Measurements from ENCODE around the gene SH2D4B.

SH2D4B gene

GRCh38 chr10:80545258-80545881, 7.7 kb downstream of the SH2D4B start:
- no peak for DNase-seq

- DNase-seq = no peak
These were observed 14.5 kb downstream of the SH2D4B start for GRCh38 chr10:80552151-80552646.

GRCh38 chr10:80553436-80553835, 15.7 kb downstream of the SH2D4B start:
- no peak for DNase-seq

GRCh38 chr10:80554050-80554449, 16.3 kb downstream of the SH2D4B start:
- no peak for DNase-seq

- DNase-seq = no peak
These were observed 17.7 kb downstream of the SH2D4B start for GRCh38 chr10:80555415-80555814.

GRCh38 chr10:80561950-80562349, 24.2 kb downstream of the SH2D4B start:
- no peak for DNase-seq

- DNase-seq = no peak
These were observed 29.6 kb downstream of the SH2D4B start for GRCh38 chr10:80567292-80567691.

GRCh38 chr10:80569131-80569895, 31.6 kb downstream of the SH2D4B start:
- no peak for DNase-seq

- DNase-seq = no peak
These were observed 33.6 kb downstream of the SH2D4B start for GRCh38 chr10:80571352-80571751.

- peak; percentile 37 for DNase-seq
These were observed 41.6 kb downstream of the SH2D4B start for GRCh38 chr10:80579181-80579763.

GRCh38 chr10:80579849-80580637, 42.3 kb downstream of the SH2D4B start:
- peak; percentile 87 for DNase-seq

- peak; percentile 32 for DNase-seq
These were observed 43.2 kb downstream of the SH2D4B start for GRCh38 chr10:80580638-80581468.

GRCh38 chr10:80581469-80581835, 43.8 kb downstream of the SH2D4B start:
- peak; percentile 27 for DNase-seq

- DNase-seq = no peak
These were observed 44.7 kb downstream of the SH2D4B start for GRCh38 chr10:80582286-80582960.

- peak; percentile 47 for DNase-seq
These were observed 46.0 kb downstream of the SH2D4B start for GRCh38 chr10:80583685-80584084.

GRCh38 chr10:80585812-80586211, 48.1 kb downstream of the SH2D4B start:
- DNase-seq = no peak

- no peak for DNase-seq
These were observed 50.8 kb downstream of the SH2D4B start for GRCh38 chr10:80588546-80588945.

GRCh38 chr10:80589726-80590373, 52.1 kb downstream of the SH2D4B start:
- no peak for DNase-seq

GRCh38 chr10:80590585-80591125, 53.0 kb downstream of the SH2D4B start:
- no peak for DNase-seq

- DNase-seq = peak; percentile 78
These were observed 58.9 kb downstream of the SH2D4B start for GRCh38 chr10:80596391-80597257.

Measured in hematopoietic multipotent progenitor cell treated with erythropoietin and hydrocortisone succinate and interleukin-3 and kit ligand, for 4 days (in vitro differentiated cells).